GM19328 (cell line): Measurements from ENCODE around the gene TVP23A.

Experiments
- ATAC-seq: cut with Tn5 transposase; IDR thresholded peaks from one replicate; pipeline ENCODE4 v1.9.1; 2021; ENCODE audit warnings: mild to moderate bottlenecking, moderate library complexity; ENCODE audit not compliant: unreplicated experiment

TVP23A gene

DNA sequence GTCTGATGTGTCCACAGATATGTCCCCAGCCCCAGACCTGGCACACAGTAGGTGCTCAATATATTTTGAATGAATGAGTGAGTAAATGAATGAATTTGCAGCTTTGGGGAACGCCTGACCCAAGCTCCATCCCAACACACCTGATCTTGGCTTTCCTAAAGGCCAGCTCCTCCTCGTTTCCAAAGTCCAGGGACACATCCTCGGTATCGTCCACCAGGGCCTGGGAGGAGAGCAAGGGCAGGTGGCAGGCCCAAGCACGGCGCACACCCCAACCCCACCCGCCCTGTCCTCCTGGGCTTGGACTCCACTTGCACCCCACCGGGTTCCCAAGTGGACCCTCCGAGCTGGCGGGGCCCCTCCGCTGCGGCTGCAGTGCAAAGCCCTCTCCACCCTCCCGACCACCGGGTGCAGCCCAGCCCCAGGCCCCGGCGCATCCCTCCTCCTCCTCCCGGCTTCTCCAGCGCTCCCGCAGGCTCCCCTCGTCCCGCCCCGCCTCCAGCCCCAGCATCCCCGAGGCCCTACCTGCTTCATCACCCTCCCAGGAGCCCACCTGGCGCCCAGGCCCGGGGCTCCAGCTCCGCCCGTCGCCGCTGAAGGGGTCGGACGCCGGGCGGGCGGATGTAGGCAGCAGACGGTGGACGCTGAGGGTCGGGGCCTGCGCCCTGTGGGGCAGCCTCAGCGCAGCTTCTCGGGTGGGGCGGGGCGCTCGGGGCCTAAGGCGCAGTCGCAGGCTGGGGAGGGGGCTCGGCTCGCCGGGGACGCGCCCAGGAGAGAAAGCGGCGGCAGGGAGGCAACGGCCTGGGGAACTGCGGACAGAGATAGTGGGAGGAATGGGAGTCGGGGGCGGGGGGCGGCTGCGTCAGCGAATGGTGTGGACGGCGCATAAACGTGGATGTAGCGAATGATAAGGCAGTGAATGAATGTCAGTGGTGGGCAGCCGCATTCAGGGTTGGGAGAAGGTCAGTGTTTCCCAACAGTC, at the start of gene TVP23A:
Gene TVP23A, minus strand, starts transcription at position 832 of the 979 bp plus-strand sequence. Its CDS starts 301 bp downstream, at position 531.
- ATAC-seq = no peak

DNA sequence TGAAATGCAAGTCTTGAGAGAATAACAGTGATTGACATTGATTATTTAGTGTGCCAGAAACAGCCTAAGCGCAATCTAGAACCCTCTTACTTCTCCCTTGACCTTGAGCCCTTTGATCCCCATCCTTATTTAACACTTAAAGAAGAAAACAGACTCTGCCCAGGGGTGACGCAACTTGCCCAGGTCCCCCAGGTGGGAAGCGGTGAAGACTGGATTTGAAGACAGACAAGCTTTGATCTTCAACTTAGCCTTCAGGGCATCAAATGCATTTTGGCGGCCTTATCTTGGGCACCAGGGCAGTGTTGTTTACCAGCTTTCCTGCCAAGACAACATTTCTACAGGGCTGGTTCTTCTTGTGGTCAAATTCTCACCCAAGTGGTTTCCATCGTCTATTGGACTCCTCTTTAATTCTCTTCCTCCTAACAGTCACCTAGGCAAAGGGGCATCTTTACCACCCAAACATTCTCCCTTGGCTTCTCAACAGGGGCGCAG, 49.6 kb upstream of the TVP23A start:
- no peak for ATAC-seq

DNA sequence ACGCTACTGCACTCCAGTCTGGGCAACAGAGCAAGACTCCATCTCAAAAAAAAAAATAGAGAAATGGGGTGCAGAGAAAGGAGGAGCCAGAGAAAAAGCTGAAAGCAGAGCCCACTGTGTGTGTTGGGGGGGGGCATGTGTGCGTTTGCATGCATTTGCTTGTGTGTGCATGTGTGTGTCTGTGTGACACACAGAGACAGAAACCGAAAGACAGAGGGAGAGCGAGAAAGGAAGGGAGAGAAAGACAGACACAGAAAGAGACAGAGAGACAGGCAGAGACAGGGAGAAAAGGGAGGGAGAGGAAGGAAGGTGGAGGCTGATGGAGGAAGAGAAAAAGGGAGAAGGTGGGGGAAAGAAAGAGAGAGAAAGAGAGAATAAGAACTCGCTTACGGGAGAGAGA, 48.6 kb upstream of the TVP23A start:
- ATAC-seq = no peak

DNA sequence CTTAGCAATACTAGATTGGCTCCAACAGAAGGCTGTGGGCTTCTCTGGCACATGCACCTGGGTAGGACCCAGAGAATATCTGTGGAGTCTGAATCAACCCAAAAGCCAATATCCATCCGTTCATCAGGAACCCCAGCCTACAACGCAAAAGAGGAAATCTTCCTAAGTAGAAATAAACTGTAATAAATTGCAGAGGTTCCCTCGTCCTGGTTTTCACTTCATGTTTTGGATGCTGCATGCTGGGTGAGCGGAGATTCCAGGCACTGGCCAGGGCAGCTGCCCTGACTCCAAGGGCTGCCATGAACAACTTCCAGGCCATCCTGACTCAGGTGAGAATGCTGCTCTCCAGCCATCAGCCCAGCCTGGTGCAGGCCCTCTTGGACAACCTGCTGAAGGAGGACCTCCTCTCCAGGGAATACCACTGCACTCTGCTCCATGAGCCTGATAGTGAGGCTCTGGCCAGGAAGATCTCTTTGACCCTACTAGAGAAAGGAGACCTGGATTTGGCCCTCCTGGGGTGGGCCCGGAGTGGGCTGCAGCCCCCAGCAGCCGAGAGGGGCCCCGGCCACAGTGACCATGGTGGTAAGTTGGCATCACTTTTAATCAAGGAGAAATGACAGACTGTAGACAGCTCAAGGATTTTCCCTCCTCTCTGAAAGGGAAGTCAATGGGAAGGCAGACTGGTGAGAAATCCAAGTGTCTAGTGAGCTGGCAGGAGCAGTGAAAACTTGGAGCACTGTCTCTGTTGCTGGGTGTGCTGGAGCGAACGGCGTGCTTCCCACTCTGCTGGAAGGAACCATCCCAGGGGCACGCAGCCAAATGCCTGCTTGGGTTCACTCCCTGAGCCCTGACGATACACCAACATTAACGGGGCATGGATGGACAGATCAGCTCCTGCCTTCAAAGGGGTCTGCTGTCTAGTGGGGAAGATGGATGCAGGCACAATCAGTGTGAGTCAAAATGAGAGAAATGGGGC, 47.7 kb upstream of the TVP23A start:
- ATAC-seq = no peak

DNA sequence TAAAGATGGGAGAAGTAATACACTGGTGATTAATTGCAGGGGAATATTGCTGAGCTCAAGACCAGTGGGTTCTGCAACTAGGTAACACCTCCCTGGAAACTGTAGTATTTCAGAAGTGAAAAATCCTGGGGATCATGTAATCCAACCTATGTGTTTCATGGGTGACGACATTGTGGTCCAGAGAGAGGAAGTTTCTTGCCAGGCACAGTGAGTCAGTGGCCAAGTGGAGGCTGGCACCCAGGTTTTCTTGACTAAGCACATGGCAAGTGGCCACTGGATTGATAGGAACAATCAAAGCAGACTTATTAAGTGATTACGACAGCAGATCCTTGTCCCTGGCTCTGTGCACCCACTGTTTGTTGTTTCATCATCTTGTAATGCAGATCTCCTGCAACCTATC, 43.8 kb upstream of the TVP23A start:
- no peak for ATAC-seq

DNA sequence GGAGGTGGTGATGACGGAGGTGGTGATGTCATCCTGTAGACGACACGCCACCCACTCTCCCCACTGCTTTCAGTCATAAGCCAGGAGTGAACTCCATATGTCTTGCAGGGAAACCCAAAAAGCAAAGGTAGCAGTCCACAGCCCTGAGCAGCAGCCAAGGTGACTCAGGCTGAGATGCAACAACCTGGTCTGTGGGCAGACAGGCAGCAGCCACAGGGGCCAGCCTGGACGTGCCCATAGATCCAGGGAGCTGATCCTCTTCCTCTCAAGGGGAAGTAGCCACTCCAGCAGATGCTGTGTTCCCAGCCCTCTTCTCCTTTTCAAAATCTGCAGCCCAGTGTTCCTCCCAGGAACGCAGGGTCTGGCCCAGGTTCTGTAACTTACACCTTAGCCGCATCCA, 41.1 kb upstream of the TVP23A start:
- ATAC-seq = no peak

DNA sequence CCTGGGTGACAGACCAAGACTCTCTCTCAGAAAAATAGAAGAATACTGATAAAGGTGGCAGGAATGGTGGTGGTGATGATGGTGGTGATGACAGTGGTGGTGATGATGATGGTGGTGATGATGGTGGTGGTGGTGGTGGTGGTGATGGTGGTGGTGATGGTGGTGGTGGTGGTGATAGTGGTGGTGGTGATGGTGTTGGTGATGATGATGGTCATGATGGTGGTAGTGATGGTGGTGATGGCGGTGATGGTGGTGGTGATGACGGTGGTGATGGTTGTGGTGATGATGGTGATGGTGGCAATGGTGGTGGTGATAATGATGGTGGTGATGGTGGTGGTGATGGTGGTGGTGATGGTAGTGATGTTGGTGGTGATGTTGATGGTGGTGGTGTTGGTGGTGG, 40.4 kb upstream of the TVP23A start:
- ATAC-seq = no peak

DNA sequence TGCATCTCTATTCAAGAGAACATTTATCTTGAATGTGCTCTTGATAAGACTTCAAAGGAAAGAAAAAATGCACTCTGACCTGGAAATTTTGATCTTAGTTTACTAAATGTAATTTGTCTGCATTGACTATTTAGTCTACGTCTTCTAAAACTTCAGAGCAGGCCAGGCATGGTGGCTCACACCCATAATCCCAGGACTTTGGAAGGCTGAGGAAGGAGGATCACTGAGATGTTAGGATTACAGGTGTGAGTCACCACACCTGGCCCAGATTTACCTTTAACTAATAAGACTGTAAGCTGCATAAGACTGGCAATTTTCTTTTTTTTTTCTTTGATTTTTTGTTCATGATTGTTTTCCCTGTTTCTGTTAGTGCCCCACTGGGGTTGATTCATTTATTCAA, 39.6 kb upstream of the TVP23A start:
- ATAC-seq = no peak

DNA sequence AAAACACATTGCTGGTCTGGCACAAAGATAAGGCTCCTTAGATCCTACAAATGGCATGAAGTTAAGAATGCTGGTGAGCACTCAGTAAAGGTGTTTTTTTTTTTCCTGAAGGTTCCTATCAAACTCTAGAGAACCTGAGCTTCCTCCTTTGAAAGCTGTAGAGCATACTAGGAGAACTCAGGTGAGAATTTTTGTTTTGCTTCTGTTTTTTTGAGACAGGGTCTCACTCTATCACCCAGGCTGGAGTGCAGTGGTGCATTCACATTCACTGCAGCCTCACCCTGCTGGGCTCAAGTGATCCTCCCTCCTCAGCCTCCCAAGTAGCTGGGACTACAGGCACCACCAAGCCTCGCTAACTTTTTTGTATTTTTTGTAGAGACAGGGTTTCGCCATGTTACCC, 37.4 kb upstream of the TVP23A start:
- no peak for ATAC-seq

DNA sequence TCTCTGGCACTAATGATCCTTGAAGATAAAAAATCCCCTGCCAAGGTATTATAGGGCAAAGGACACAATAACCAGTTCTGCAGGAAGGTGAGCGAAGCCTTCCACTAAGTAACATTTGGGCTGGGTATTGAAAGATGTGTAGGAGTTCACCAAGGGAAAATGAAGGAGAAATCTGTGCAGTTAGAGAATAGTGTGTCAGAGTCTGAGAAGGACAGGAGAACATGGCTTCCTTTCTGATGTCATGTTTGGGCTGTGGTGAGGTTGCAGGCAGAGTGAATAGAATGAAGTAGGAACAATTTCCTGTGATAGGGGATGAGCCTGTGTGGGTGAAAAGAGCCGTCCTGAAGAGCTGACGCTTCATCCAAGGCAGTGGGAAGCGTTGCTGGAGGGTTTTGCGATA, 34.4 kb upstream of the TVP23A start:
- no peak for ATAC-seq

DNA sequence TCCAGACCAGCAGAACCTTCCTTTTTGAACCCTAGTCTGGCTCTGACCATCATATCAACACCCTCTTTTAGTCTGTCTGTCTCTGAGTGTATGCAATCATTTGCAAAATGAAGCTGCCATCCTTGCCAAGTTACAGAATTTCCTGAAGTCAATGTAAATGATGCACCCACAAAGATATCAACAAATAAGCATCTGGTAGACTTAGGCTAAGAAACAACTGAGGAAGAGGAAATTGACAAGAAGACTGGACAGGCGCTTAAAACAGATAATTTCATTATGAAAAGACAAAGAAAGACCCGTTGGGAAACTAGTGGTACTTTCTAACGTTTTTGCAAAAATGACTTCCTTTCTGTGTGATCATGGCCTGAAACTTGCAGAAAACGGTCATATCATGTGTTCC, 33.7 kb upstream of the TVP23A start:
- ATAC-seq = no peak

DNA sequence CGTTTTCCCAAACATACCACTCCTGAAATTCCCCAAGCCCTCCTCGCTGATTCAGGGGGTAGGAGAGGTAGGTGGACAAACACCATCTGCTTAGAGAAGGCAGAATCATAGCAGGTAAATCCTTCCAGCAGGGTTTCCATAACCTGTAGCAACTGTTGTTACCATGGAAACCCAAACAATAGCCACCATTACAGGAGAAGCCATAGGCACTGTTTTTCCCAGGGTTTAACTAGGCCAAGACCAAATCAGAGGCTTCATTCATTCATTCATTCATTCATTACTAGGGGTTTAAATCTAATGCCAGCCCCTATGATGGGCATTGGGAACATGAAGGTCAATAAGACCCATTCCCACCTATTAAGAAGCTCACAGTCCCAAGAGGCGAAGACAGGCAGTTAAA, 32.9 kb upstream of the TVP23A start:
- ATAC-seq = no peak

DNA sequence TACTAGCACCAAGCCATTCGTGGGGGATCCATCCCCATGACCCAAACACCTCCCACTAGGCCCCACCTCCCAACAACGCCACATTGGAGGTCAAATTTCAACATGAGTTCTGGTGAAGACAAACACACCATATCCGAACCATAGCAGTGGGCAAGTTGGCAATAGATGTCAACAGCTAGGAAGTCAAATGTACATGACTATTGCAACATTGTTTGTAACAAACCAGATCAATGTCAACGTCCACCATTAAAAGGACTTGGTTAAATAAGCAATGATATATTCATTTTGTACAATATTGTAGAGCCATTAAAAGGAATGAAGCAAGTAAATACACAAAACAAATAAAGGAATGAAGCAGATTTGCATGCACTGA, 31.9 kb upstream of the TVP23A start:
- ATAC-seq = no peak

DNA sequence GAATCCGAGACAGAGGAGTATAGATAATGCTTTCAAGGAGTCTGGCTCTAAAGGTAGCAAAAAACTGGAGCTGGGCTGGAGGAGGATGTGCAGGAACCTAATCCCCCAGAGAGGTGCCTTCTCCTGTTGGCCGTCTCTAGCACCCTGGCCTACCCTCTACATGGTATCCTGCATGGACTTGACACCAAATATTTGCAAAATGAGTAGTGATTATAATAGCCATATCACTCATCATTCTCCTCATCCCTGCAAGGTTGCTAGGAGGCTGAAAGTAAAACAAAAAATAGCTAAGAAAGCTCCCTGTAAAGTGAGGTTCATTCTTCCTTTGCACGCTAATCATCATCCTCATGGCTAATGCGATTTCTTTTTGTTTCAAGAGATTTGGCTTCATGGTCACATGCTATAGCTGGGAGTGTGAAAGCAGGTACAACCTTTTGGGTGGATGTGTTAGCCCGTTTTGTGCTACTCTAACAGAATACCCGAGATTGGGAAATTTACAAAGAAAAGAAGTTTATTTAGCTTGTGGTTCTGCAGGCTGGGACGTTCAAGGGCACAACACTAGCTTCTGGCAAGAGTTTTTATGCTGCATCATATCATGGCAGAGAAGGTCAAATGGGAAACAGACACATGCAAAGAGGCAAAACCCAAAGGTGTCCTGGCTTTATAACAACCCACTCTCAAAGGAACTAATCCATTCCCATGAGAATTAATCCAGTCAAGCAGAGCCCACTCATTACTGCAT, 31.3 kb upstream of the TVP23A start:
- no peak for ATAC-seq

DNA sequence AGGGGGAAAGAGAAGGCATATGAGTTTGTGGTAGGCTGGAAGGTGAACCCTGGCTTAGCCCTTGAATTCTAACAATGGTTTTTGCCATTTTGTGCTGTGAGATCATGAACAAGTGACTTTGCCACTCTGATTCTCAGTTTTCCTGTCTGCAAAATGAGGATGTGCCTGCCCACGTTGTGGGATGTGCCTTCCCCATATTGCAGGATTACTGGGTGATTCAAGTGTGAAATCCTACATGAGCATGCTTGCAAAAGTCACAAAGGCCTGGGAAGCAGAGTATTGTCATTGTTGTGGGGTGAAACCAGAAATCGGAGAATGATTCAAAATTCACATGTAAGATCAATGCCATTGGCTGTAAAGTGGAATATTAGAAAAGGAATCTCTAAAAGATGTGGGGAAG, 28.6 kb upstream of the TVP23A start:
- no peak for ATAC-seq

DNA sequence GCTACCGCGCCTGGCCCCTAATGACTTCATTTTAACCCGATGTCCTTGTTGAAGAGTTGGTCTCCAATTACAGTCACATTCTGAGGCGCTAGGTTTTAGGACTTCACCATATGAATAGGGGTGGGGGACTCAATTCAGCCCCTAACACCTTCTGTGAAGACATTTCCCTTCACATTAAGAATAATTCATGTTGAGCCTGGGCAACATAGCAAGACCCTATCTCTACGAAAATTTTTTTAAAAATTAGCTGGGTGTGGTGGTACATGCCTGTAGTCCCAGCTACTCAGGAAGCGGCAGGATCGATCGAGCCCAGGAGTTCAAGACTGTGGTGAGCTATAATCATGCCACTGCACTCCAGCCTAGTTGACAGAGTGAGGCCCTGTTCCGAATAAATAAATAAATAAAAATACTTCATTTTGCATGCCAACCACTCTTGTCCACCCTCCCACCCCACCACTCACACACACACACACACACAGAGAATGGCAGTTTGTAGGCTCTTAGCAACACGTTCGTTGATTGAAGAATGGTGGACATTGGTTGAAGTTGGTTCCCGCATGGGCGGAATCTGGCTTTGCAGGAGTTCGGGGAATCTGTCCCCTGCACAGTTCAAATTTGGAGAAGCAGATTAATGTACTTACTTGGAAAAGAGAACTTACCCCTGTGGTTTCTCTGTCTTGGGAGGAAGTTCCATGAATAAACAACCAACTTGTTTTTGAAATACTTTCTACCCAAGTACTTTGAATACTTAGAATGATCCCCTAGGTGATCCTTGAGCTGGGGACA, 27.8 kb upstream of the TVP23A start:
- no peak for ATAC-seq

DNA sequence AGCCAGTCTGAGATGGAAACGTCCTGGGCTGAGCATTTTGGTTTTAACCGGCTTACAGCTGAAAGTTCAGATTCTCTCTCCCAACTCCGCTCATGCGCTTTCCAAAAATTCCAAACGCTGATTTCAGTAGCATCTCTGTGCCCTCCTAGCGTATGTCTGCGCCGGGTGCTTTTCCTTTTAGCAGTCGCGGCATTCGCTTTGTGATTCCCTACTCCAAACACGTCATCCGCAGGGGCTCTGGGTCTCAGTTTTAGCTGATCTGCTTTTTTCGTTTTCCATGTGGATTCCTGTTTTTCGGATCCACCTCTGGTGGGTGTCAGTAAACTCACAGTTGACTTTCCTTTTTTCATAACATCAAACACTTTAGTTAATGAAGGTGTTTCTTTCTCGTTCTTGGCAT, 22.1 kb upstream of the TVP23A start:
- ATAC-seq = no peak

DNA sequence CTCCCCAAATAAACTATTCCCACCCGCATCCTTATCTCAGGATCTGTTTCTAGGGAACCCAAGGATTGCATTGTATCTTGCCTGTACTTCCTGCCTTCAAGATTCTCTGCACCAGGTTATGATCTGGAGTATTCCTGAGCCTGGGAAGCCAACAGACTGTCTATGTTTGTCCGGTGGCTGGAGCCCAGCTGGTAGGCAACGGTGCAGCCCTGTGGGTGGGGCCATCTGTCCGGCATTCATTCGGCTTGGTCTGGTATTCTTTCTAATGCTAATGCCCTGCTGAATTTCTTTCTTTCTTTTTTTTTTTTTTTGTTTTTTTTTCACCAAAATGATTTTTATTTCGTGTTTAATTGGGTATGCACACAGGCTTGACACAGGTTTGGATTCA, 20.7 kb upstream of the TVP23A start:
- no peak for ATAC-seq

DNA sequence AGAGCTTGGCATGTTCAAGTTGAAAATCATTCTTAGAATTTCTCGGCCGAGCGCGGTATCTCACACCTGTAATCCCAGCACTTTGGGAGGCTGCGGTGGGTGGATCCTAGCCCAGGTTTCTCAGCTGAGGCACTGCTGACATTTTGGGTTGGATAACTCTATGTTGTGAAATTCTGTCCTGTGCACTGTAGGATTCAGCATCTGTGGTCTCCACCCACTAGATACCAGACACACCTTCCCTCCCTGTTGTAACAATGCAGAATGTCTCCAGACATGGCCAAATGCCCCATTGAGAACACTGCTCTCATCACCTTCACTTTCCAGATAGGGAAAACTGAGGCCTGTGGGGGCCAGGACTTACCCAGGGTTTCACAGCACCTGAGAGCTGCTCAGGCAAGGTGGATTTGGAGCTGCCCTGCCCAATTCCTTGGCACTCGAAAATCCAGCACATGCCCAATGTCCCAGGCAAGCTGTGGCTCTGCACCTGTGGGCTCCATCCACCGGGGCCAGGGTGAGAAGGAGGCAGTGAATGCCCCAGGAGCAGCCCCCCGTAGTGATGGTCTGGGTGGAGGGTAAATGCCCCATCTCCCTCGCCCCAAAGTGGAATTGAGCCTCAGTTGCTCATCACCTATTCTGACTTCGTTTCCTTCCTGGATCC, 20.2 kb upstream of the TVP23A start:
- no peak for ATAC-seq
